ENCODE measurements around the gene GCK.

Gene GCK

DNA sequence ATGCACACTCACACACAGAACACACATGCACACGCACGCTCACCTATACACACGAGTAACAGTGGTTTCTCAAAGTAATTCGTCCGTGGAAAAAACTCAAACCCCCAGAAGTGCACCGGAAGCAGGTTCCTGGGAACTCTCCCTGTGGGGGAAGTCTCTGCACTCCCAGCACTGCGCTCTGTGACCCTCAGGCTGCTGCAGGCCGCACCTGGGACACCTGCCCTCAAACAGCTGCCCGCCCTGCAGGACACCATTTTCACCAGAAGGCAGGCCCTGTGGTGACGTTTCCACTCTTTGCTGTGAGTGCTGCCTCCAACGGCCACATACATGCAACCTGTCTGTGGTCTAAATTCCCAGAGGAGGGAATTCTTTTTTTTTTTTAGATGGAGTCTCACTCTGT, 32.8 kb upstream of the GCK start:
- DNase-seq = no peak

DNA sequence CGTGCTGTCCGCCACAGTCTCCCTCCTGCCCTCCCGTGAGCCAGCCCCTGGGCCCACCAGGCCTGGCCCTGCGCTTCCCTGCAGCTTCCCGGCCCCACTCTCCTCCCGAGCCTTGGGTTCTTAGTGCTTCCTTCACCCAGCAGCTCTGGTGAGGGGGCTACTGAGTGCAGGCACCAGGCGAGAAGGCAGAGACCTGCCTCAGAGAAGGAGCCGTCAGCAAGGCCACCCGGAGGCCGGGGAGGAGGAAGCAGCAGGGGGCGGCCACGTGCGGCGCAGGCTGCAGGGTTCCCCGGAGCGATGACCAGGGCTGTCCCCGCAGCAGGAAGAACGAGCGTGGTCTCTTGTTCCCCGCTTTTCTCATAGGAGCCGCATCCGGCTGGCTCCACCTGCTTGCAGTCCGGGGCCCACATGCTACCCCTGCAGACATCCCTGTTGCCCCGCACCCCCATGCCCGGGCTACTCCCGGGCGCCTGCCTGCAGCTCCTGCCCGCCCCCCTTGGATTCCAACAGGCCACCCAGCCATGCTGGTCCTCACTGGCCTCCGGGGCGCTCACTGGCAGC, 32.1 kb upstream of the GCK start:
- DNase-seq = no peak

DNA sequence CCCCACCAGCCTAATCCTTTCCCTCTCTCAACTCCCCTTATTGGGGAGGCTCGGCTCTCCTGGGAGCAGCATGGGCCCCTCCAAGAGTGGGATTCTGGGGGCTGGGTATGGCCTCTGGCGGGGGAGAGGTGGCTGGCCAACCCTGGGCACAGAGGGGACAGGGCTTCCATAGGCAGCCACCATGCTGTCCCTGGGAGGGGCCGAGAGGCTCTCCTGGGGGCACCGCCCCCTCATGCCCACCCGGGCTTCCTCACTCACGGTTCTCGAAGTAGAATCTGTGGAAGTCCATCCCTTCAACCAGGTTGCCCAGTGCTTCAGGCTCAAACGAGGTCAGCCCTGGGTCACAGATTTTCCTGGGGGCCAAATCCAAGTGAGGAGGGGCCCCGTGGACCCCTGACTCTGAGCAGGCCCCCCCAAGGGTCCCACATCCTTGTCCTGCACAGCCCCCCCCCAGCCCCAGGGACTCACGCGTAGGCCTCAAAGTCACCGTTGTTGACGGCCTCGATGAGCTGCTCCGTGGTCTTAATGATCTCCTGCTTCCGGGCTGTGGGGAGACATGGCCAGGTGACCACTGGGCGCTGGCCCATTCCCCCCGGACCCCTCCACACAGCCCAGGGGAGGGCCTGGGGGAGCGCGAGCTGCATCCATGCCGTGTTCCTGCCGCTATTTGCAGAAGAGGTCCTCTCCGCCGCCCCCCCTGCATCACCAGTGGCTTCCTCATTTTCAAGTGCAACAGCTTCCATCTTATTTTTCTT, 31.3 kb upstream of the GCK start:
- no peak for DNase-seq

DNA sequence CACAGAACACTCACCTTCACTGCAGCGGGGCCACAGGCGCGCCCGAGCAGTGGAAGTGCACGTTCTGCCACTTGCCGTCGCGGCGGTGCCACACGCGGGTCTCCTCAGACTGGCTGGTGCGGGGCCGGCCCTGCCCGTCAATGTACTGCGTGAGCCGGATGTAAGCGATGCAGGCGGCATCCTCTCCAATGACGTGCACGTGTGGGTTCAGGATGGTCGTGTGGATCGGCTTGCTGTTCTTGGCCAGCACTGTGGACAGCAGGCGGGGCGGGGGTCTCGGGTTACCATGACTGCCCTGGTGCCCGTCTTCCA, 30.8 kb upstream of the GCK start:
- DNase-seq = no peak

DNA sequence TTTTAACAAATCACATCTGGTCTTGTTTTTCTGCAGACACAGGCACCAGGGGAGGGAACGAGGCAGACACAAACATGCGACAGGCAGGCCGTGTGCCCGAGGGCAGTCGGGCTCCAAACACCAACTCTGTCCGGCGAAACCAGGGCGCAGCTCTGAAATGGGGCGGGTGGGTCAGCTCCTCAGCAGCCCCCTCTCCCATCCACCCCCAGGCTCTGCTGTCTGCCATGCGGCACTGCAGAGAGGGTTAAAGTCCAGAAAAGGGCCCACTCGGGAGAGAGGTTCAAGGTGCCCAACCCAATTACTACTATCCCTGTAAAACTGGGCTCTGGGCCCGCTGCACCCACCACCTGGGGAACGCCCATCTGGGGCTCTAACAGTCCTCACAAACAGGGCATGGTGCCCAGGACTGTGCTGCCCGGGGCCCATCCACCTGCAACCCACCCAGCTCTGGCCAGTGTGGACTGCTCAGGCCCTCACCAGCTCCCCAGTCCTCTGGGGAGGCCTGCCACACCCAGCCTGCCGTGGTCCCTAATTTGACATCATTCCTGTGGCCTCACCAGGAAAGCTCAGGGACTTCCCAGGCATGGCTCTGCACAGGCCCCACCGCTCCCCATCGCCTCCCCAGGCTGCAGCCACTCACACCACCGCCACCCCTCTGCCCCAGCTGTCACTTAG, 30.3 kb upstream of the GCK start:
- no peak for DNase-seq

DNA sequence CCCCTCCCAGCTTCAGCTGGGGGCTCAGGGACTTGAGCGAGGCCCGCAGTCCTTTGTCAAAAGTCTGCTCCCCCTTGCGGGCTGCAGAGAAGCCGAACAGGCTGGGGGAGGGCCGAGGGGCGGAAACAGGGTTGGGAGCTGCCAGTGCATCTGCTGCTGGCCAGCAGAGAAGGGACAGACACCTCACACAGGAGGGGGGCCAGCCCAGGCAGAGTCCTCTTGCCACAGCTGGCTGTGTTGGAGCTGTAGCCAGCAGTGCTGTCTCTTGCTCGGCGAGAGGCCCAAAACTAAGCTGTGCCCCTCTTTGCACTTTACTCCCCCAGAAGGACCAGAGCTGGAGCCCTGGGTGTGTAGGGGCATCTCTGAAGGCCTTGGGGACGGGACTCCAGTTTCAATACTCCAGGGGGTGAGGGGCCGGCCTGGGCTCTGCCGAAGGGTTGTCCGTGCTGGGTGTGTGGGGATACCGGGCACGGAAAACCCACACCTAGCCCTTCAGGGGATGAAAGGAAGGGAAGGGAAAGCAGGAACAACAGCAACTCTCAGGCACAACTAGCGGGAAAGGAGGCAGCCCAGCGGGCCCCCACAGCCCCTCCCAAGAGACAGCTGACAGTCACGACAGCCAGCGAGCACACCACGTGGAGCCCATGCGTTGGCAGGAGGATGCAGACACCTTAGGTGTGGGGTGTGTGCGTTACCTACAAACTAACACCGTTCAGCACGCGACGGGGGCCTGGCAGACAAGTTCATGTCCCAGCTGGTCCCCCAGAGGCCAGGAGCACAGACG, 29.4 kb upstream of the GCK start:
- no peak for DNase-seq

DNA sequence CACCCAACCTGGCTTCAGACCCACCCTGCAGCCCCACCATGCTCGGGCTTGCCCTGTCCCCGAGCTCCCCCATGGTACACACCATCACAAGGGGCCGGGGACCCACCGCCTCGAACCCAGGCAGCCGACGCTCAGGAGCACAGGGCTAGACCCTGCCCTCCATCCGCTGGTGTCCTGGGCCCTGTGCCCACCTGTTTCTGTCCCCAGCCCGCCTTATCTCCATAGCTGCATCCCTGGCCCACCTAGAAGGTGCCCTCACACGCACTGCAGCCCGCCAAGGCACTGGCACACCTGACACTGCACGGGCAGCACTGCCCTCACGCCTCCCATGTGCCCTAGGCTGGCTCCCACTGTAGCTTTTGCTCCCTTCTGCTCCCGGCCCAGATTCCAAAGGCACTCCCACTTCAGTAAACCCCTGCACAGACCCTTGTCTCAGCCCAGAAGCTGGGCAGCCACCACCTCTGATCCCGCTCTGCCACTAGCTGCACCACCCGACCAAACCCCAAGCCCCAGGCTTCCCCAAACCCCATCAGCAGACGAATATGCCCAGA, 28.7 kb upstream of the GCK start:
- DNase-seq = no peak

DNA sequence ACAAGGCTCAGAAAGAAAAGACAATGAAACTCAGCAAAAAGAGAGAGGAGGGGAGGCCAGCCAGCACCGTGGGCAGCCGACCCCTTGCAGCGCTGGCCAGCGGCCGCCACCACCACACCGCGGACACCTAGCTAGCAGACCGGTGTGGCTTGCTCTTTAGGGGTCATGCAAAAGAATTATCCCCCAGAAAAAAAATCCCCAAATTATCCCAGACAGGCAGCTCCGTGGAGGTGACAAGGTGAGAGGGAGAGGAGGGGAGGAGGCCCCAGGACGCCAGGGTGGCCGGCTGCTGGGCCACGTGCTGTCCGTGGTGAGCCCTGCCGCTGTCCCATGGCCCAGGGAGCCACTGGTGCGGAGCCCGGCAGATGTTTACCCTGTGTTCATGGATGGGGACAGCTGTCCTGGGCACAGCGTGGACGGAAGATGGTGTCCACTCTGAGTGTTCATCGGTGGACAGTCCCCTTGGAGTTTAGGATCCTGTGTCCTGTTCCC, 28.0 kb upstream of the GCK start:
- no peak for DNase-seq

DNA sequence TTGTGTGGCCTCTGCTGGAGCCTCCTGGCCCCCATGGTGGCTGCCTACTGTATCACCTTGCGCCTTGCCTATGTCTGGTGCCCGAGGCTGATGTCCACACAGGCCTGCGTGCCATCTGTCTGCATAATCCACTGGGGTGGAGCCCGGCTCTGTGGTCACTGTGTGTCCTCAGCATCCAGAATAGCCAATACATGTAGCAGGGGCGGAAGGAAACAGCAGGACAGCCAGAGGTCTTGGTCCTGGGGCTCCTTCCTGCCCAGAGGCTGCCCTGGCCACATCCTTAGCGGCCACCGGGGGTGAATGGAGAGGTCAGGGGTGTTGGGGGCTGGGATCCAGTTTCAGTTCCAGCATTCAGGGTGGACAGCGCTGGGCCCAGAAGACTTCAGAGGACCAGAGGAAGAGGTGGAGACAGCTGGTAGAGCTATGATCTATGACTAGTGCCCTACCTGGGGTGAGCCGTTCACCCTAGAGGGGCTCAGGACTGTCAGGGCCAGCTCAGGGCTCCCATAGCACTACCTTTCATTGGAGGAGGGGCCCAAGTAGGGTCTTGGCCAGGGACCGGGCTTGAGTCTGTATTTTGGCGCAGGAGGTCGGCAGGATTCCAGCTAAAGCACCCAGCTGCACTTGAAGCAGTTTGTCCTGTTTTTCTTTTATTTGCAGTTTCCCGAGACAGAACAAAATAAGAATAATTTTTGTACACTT, 27.4 kb upstream of the GCK start:
- DNase-seq = no peak

DNA sequence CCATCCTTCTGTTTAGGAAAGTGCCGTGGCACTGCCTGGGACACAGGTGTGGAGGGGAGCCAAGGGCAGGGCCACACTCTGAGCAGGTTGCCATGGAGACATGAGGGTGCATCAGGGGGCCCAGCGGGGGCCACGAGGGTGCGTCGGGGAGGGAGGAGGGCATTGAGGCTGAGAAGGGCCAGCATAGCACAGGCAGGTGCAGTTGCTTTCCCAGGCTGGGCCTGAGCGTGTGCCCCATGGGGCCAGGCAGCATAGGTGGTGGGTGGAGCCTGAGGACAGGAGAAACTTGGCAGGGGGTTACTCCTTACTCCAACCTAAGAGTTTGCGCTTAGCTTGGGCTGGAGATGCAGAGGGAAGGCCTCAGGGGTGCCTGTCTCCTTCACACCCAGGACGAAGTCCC, 26.8 kb upstream of the GCK start:
- no peak for DNase-seq

DNA sequence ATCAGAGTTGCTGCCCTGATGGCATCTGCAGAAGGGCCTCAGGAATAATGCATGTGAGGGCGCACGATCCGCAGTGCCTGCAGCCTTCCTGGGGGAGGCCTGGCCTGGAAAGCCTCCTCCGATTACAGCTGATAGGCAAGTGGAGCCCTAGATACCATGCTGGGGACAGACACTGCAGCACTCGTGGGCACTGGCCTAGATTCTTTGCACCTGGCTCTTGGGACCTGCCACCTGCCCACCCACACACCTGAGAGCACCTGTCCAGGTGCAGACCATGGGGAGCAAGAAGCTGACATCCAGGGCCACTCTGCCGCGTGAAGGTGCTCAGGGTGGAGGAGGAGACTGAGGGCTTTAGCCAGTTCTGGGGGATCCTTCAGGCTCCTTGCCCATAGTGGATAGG, 26.3 kb upstream of the GCK start:
- DNase-seq = no peak

DNA sequence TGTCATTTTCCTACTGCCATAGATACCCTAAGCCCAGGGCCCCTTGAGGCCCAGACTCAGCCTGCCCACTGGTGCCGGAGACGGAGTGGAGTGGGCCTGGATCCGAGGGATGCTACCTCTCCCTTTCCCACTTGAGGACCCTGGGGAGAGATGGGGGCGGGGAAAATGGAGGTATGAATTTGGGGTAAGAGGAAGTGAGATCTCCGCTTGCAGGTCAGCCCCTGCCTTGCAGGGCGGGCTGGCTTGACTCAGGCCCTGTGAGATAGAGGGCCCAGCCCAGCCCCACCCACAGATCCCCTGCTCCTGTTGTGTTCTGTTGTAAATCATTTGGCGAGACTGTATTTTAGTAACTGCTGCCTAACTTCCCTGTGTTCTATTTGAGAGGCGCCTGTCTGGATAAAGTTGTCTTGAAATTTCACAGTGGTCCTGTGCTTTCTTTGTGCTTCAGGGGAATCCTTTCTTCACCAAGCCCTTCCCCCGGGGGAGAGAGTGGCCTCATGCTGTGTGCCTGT, 24.7 kb upstream of the GCK start:
- DNase-seq = no peak

DNA sequence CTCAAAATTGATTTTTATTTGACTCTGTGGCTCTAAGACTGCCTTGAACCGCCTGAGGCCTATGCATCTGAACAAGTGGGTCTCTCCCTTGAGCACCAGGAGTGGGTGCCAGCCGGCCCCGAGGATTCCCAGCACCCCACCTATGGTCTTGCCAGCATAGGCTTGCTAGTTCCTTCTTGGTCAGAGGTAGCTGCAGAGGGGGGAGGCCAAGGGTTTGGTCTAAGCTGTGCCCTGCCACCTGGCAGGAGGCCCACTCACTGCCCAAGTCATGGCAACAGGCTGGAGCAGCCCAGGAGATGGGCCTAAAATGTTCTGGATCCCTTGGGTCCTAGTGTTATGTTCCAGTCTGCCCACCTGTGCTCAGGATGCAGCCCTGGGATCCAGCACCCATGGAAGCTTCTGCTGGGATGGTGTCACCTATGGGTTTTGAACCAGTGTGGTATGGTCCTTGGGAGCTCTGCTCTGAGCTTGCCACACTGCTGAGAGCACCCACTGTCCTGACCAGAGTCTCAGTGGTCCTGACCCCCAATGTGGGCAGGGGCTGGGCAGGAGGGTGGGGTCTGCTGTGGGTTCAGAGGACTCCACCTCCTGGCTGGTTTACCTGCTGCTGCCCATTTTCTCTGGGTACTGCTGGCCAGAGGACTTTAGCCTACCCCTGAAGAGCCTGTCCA, 24.1 kb upstream of the GCK start:
- DNase-seq = no peak

DNA sequence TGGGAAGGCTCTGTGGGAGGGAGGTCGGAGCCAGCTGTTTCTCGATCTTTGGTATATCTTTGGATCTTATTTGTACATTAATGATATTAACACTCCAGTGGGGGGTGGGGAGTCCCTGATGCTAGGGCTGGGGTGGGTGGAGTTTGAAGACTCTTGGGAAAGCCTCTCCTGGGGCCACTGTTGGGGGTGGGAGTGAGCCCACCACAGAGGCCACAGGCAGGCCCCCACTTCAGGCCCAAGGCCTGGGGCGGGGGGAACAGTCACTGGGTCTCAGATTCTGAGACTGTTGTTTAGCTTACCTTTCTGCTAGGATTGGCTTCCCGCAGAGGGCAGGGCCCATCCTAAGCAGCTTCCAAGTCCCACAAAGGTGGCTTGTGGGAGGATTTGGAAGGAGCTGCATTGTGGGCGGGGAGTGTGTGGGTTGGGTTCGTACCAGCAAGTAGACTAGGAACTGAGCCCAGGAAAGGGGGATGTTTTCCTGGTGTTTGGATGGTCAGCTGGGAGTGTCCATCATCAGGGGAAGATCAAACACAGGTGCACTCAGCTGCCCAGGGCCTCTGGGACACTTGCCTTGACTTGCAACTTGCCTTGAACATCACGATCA, 23.4 kb upstream of the GCK start:
- no peak for DNase-seq

DNA sequence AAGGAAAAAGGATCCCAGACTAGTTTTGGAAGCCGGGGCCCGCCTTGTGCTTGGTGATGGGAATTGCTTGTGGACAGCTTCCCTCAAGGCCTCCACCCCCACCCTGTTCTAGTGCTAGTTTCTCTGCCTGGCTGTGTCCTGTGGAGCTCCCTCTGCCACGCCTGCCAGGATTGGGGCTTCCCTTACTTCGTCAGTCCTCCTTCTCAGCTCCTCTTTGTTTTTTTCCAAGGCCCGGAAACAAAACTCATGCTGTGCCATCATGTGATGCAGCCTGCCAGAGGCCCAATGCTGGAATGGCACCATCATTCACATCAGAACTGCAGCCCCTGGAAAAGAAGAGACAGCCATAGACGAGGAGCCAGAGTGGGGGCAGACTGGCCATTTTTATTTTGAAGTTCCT, 22.8 kb upstream of the GCK start:
- no peak for DNase-seq

DNA sequence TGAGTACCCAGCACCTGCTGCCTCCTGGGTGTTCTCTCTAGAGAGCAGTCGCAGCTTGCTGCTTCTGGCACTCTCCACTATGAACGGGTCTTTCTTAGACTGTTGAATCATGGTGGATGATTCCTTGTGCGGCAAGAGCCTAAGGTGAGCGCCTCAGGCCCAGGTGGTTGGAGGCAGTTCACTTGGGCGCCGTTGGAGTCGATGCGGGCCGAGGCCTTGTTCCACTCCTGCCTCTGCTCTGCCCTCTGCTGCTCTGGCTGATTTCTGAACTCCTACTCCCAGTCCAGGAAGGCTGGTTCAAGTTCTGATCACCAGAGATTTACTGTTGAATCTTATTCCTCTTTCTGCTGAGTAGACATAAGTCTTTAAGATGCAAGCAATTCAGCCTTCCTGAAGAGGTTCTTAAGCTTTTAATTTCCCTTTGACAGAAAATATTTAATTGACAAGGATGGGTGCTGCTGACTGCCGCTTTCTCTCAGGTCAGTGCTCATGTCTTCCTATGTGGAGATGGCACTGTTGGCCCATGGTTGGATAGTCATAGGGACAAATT, 22.0 kb upstream of the GCK start:
- DNase-seq = no peak

DNA sequence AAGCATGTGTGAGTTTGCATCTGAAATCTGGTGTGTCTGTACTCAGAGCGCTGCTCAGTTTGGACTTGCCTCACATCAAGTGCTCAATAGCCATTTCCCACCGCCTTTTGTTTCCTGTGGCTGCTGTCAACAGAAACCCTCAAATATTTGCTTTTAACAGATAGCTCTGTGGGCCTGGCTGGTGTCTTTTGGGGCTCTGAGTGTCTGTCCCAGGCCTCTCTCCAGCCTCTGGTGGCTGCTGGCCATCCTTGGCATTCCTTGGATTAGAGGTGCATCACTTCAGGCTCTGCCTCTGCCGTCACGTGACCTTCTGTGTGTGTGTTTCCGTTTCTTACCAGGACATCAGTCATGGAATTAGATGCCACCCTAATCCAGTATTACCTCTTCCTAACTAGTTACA, 20.9 kb upstream of the GCK start:
- no peak for DNase-seq

DNA sequence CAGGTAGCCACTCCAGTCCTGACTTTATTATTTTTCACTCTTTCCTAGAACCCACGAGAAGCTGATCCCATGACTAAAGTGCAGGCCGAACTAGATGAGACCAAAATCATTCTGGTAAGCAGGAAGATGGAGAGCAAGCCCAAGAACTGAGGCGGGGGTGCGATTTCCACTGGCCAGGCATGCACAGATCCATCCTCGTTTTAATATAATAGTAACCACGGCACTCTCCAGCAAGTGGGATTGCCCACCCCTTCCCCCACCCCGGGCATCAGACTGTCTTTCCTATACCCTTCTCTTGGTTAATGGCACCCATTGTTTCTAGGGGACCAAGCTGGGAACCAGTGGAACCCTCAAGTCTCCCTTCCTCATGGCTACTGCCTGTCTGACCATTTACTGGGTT, 18.8 kb upstream of the GCK start:
- DNase-seq = no peak

DNA sequence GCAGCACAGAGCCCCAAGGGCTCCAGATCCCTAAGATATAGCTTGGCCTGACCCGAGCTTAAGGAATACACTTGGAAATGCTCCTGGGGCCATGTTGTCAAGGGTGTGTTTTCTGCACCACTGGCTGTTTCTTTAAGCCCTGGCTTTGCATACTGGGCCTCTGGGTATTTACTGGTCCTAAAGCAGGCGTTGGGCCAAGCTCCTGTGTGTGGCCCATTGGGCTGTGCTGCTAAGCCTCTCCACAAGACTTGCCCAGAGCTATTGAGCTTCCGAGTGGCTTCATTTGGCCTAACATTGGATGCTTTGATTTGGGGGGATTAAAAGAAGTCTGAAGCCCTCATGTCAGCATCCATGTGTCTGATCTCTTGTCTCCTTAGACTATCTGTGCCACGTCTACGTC, 16.8 kb upstream of the GCK start:
- no peak for DNase-seq

DNA sequence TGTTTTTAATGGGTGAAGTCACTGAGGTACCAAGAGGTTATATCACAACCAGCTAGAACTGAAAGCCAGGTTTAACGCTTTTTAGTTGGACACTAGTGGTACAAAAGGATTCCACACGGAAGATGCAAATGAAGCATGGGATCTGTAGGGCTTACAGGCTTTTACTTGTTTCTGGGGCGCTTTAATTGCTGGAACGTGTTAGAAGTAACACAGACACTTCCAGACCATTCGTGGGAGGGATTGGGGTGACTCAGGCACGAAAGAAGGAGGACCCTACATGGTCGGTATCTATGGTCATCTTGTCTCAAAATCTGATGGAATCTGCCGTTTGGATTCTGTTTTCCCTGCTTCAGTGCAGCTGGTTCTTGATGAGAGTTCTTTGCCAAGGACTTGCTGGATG, 12.6 kb upstream of the GCK start:
- DNase-seq = no peak
